ENCODE measurements around the gene PPP1R17.

The PPP1R17 gene

DNA sequence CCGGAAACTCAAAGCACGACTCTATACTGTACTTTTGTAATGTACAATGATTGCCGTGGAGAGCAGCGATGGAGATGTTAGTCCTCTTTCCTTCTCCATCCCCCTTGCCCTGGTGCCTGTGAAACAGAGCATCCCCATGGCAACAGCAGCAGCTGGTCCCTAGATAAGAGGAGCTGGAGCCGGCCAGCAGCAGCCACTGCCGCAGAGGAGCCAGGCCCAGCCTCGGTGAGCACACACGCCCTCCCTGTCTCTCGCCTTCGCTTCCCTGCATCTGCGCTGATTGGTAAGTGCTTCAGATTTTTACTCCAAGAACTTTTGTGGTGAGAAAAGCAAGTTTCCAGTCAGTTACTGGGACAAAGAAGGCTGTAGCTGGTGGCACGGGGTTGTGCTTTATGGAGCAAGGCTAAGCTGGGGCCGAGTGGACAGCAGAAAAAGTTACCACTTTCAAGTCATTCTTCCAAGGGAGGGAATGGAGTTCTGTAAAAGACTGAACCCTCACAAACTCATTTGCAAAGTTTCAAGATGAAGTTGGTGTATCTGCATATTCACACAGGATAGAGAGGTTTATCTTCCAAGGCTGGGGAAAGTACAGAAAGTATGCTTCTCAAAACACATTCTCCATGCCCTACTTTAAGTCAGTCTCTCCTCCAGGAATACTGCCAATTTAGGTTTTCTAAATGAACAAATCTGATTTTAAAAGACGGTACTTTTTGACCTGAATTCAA, at the start of gene PPP1R17:
TSS of gene PPP1R17 (plus strand) at position 192 of the 725 bp plus-strand sequence. CDS start 5,227 bp downstream, outside the sequence.
- no peak for TF ChIP-seq ZNF274 (IDR thresholded peaks at IDR 0.05; ENCODE audit: low read depth, low read length)
- H3K4me3 ChIP-seq (ENCODE audit: low read length), result no peak within 1 kb of the TSS

DNA sequence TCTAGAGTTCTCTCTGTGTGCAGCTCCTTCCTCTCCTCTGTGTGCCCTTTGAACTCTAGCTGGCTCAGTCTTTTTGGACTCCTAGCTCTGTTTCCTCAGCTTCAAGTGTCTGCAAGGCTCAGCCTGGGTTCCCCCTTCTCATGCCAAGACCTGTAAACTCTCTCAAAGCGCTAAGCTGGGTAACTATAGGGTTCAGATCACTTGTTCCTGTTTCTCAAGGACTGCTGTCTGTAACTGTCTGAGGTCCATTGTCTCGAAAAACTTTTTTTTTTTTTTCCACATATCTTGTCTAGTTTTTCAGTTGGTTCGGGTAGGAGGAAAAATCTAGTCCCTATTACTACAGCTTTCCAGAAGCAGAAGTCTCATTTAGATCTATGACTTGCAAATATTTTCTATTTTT, 46.6 kb upstream of the PPP1R17 start:
- TF ChIP-seq ZNF274 (IDR thresholded peaks at IDR 0.05; ENCODE audit: low read depth, low read length), result no peak
- H3K4me3 ChIP-seq (ENCODE audit: low read length), result no peak overlapping the region

DNA sequence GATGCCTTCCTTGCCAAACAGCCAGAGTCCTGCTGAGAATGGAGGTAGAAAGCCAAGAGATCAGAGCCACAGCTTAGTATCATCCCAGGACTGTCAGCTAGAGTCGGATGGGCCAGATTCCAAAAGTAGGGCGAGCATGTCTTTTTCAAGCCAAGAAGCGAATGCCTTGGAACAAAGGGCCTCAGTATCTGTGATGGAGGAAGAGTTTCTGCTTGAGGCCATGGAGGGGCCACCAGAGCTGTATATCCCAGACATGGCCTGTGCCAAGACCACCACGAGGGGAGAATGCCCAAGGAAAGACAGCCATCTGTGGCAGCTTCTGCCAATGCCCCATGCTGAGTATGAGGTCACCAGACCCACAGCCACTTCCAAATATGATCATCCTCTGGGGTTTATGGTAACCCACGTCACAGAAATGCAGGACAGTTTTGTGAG, 44.3 kb upstream of the PPP1R17 start:
- H3K4me3 ChIP-seq (ENCODE audit: low read length), result no peak overlapping the region
- TF ChIP-seq ZNF274 (IDR thresholded peaks at IDR 0.05; ENCODE audit: low read depth, low read length), result no peak

DNA sequence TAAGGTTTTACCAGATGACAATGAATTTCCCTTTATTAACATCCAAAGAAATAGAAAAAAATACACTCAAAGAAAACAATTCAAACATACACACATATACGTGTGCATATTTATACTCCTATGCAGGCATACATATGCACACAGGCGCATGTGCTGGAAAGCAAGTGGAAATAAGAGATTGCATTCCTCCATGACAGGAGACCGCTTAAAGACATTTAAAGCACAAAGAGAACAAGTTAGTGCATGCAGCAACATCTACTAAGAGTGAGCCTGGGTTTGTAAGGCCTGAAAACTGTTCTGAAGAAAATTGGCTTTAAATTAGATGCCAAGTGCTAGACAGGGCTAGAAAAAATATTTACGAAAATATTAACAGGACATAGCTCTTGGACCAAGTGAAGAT, 40.1 kb upstream of the PPP1R17 start:
- no peak overlapping the region for H3K4me3 ChIP-seq (ENCODE audit: low read length)
- no peak for TF ChIP-seq ZNF274 (IDR thresholded peaks at IDR 0.05; ENCODE audit: low read depth, low read length)

DNA sequence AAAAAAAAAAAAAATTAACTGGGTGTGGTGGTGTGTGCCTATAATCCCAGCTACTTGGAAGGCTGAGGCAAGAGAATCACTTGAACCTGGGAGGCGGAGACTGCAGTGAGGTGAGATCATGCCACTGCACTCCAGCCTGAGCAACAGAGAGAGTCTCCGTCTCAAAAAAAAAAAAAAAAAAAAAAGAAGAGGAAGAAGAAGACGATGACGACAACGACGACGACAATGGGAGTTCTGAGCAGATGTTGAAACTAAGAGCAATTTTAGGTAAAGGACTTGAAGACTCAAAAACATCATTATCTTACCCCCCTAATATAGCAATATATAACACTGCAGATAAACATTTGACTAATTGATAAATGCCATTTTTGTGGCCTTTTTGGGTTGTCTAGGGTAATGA, 39.5 kb upstream of the PPP1R17 start:
- H3K4me3 ChIP-seq (ENCODE audit: low read length), result no peak overlapping the region
- no peak for TF ChIP-seq ZNF274 (IDR thresholded peaks at IDR 0.05; ENCODE audit: low read depth, low read length)

DNA sequence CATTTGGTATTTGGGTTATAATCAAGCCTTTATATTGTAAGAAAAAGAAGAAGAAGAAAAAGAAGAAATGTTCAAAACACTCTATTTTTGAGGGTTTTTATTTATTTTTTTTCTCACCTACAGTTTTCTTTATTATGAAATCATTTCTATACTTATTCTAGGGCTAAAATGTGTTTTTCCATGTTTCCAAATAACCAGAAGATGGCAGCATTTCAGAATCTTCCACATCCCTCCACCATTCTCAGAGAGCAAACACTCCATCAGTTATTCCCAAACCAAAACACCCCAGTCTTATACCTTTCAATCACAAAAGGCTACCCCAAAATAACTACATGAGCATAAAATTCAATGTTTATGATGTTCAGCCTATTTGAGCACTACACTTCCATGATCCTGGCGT, 38.7 kb upstream of the PPP1R17 start:
- no peak overlapping the region for H3K4me3 ChIP-seq (ENCODE audit: low read length)
- TF ChIP-seq ZNF274 (IDR thresholded peaks at IDR 0.05; ENCODE audit: low read depth, low read length), result no peak

DNA sequence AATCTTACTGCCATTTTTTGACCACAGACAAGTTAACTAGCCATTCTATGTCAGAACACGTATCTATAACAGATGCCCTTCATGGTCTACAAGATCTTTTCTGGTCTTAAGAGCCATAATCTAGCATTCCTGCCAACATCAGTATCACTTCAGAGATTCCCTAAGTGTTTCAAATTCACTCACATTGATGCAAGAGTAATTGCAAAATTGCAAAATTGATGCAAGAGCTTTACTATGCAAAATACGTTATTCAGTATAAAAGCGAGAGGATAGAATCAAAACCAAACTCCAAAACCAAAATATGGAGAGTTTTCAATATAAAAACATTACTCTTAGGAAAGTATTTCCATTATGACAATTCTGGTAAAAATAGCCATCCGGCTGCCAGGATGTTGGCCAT, 38.1 kb upstream of the PPP1R17 start:
- no peak for TF ChIP-seq ZNF274 (IDR thresholded peaks at IDR 0.05; ENCODE audit: low read depth, low read length)
- no peak overlapping the region for H3K4me3 ChIP-seq (ENCODE audit: low read length)

DNA sequence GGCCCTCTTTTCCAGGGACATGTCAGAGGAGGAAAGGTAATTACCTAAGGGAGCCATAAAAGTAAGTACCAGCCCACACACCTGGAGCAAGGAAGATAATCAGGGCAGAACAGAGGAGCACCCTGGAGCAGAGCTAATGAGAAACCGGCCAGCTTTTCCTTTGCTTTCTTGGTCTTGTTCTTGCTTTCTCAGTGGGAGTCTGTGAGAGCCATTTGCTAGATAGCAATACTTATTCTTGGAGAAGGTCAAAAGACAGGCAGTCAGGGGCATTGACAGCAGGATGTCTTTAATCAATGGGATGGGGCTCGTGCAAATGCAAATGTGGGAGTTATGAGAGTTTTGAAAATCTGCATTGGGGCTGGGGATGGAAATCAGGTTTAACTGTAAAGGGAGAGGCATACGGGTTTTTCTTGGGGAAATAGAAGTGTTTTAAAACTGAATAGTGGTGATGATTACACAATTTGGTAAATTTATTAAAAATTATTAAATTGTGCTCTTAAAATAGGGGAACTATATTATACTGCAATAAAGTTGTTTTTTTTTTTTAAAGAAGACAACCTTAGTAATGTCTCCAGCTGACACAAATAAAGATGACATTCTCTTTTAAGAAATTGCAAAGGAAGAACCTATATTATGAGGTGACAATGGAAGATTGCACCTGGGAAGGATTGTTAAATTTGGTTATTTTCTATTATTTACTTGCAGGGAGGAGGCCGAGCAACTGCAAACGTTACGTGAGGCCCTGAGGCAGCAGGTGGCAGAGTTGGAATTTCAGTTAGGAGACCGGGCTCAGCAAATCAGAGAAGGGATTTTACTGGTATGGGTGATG, 35.6 kb upstream of the PPP1R17 start:
- no peak for TF ChIP-seq ZNF274 (IDR thresholded peaks at IDR 0.05; ENCODE audit: low read depth, low read length)
- H3K4me3 ChIP-seq (ENCODE audit: low read length), result no peak overlapping the region

DNA sequence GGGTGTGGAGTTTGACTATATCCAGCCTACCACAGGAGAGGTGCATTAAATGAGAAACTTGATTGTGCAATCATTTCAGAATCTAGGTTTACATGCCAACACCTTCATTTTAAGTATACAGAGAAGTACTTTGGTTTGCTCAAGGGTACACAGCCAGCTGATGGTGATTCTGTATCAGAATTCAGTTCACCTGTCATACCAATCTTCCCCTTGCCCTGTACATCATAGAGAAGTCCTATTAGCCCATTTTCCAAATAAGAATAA, 35.0 kb upstream of the PPP1R17 start:
- TF ChIP-seq ZNF274 (IDR thresholded peaks at IDR 0.05; ENCODE audit: low read depth, low read length), result no peak

DNA sequence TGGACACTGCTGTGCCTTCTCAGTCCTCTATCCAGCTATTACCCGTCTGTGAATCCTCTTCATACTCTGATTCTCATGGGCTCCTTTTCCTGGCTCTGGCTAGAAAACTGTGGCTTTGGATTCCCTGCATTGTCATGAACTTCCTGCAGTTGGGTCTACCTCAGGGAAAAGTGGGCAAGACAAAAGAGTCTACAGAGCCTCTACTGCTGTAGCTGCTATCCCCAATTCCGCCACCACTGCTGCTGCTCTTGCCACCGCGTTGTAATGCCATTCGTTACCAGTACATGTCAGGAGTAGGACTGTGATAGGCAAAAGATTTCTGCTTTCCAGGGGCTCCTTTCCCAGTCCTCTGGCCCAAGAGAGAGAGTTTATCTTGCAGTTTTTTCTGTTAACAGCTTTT, 23.9 kb upstream of the PPP1R17 start:
- no peak for TF ChIP-seq ZNF274 (IDR thresholded peaks at IDR 0.05; ENCODE audit: low read depth, low read length)
- H3K4me3 ChIP-seq (ENCODE audit: low read length), result no peak overlapping the region

More for the DNA sequence above, 35.0 kb upstream of the PPP1R17 start:
- no peak overlapping the region for H3K4me3 ChIP-seq (ENCODE audit: low read length)

DNA sequence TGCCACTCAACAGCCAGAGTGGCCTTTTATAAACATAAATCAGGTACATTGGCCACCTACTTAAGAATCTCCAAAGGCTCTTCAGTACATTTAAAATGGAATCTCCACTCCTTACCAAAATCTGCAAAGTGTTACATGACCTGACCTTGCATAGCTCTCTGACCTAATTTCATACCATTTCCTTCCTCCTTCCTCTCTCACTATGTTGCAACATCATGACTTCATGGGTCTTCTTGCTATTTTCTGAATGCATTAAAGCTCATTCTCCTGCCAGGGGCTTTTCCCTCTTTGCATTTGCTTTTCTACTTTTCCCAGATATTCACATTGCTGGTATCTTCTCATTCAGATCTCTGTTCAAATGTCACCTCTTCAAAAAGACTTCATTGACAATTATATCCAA, 22.1 kb upstream of the PPP1R17 start:
- TF ChIP-seq ZNF274 (IDR thresholded peaks at IDR 0.05; ENCODE audit: low read depth, low read length), result no peak
- no peak overlapping the region for H3K4me3 ChIP-seq (ENCODE audit: low read length)

DNA sequence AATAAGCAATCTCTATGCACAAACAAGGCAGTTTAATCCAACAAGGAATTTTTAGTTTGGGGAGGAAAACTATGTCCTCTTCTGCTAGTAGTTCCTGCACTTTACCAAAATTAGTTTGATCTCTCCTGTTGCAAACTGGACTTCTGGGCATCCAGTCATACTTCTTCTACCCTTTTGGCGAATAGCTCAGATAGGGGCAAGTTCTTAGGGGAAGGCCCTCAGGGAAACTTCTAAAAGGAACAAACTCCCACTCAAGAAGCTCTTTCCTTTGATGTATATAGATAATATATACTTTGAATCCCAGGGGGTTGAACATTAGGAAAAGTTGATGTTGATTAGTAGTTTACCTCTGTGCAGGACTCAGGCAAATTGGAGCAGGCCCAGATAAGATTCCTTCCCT, 21.5 kb upstream of the PPP1R17 start:
- H3K4me3 ChIP-seq (ENCODE audit: low read length), result no peak overlapping the region
- no peak for TF ChIP-seq ZNF274 (IDR thresholded peaks at IDR 0.05; ENCODE audit: low read depth, low read length)

DNA sequence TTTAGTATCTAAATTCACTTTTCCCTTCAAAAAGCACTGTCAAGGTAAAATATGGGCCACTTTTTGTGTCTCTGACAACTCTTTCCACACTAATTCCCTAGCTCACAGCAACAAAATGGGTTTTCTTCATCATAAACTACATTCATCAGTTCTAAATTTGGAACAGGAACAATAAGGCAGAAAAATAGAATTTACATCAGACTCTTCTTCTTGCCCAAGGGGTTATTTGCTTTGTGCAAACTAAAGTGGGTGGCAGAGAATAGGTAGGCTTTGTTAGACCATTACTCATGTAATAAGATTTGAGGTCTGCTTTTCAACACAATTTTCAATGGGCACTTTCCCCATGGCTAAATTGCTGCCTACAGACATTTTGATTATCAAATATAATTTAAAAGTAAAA, 17.6 kb upstream of the PPP1R17 start:
- H3K4me3 ChIP-seq (ENCODE audit: low read length), result no peak overlapping the region
- TF ChIP-seq ZNF274 (IDR thresholded peaks at IDR 0.05; ENCODE audit: low read depth, low read length), result no peak

DNA sequence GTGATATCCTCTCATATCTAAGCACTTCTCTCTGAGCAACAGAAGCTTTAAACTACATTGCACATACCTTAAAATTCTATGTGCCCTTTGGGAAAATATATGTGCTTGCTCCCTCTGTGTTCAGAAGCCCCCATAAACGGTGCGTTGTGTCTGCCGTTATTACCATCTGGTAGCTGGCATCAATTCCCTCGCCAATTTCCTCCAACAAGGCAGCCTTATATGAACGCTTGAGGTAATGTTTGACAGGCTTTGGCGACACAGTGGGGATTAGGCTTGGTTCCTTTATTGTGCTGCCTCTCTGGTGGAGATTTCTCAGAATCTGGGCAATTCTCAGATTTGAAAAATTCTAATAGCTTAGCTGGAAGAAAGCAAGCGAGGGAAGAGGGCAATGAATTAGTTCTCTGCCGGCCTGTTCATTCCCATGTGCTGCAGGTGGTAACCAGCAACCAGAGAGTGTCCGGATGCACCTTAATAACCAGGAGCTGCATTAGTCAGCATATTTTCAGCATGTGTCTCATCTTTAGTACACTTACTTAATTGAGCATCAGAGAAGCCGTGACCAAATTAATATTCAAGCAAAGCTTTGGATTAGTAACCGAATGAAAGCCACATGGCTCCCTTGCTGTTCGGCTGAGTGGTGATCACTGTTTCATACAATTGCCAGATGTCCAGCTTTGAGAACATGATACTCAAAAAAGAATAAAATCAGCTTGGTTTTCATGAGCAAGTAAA, 7.3 kb upstream of the PPP1R17 start:
- no peak for TF ChIP-seq ZNF274 (IDR thresholded peaks at IDR 0.05; ENCODE audit: low read depth, low read length)
- no peak overlapping the region for H3K4me3 ChIP-seq (ENCODE audit: low read length)

All from GM08714 (cell line).